Activated B cell treated with CpG ODN at 0.5 μM for 24 hours (primary cell): ENCODE measurements around the gene CRACDL. TPM values are rescaled to one million over a fixed set of nuclear protein-coding genes. Genes with fewer than 3 reads are reported as not detected.

Source experiments
- ATAC-seq: fragments of 200-7000 bp; cut with Tn5 transposase; one replicate; pipeline ENCODE4 v1.10.0; 2021; ENCODE audit warnings: low read depth, mild to moderate bottlenecking, moderate library complexity
- CTCF ChIA-PET: fragments of 350-600 bp; sonication (Branson Sonifier 250); formaldehyde crosslinking; loops from one replicate; lab custom pipeline; 2021; ENCODE audit warnings: antibody characterized with exemption; lab: Charles Lee
- POLR2A ChIA-PET: fragments of 350-600 bp; sonication (Branson Sonifier 250); formaldehyde crosslinking; loops from one replicate; lab custom pipeline; 2021; ENCODE audit warnings: antibody characterized with exemption; lab: Charles Lee
- DNase-seq: peaks from one replicate; pipeline ENCODE4 v3.0.0; 2022
- H3K27ac Mint-ChIP-seq: one replicate; pipeline ENCODE4 v1.8.0; 2020; ENCODE audit warnings: mixed read lengths
- H3K27me3 Mint-ChIP-seq: one replicate; pipeline ENCODE4 v1.8.0; 2021; ENCODE audit warnings: mixed read lengths
- H3K36me3 Mint-ChIP-seq: one replicate; pipeline ENCODE4 v1.8.0; 2021; ENCODE audit warnings: low read depth, mixed read lengths
- H3K4me1 Mint-ChIP-seq: one replicate; pipeline ENCODE4 v1.8.0; 2021; ENCODE audit warnings: mixed read lengths
- H3K4me3 Mint-ChIP-seq: one replicate; pipeline ENCODE4 v1.8.0; 2020; ENCODE audit warnings: mild to moderate bottlenecking, mixed read lengths
- H3K9me3 Mint-ChIP-seq: one replicate; pipeline ENCODE4 v1.8.0; 2020; ENCODE audit warnings: mixed read lengths
- CTCF ChIP-seq: fragments of 200-600 bp; IDR thresholded peaks from one replicate; pipeline ENCODE4 v1.8.0; 2022; ENCODE audit warnings: antibody characterized with exemption, mild to moderate bottlenecking
- intact Hi-C: fragments of 100-400 bp; cut with micrococcal nuclease; formaldehyde crosslinking; loops from one replicate; pipeline ENCODE4 v1.15.1; 2024
- total RNA-seq: library from RNA; stranded (reverse); gene quantifications from 2 replicates; pipeline ENCODE4 v1.2.3, GENCODE V29; 2022

The CRACDL gene
- total RNA-seq, 1 donor from 2014 or later: not detected

- TF ChIP-seq CTCF: no peak
- ChIA-PET CTCF (no interaction called here), POLR2A (no interaction called here)
- no peak overlapping the region for H3K27ac Mint-ChIP-seq
- intact Hi-C loops: no loop called here
- peaks cover 22% of the 10 kb centered on the region for H3K27me3 Mint-ChIP-seq
- peaks cover 15% of the 10 kb centered on the region for H3K4me1 Mint-ChIP-seq
- no peak for DNase-seq
- no peaks in the 10 kb centered on the region for H3K9me3 Mint-ChIP-seq
- no peaks in the 10 kb centered on the region for H3K36me3 Mint-ChIP-seq
- no peak for ATAC-seq
- no peak overlapping the region for H3K4me3 Mint-ChIP-seq
These were observed 25.5 kb downstream of the CRACDL start for GRCh38 chr2:98910349-98911125.

GRCh38 chr2:98909317-98910211 lies 26.5 kb downstream of the CRACDL start:
- H3K27ac Mint-ChIP-seq: no peak overlapping the region
- ChIA-PET POLR2A (no interaction called here), CTCF (no interaction called here)
- H3K27me3 Mint-ChIP-seq: peaks cover 22% of the 10 kb centered on the region
- no peak overlapping the region for H3K4me3 Mint-ChIP-seq
- intact Hi-C loops: no loop called here
- ATAC-seq (no peak), DNase-seq (no peak)
- H3K36me3 Mint-ChIP-seq: no peaks in the 10 kb centered on the region
- H3K4me1 Mint-ChIP-seq: peaks cover 15% of the 10 kb centered on the region
- no peak for TF ChIP-seq CTCF
- no peaks in the 10 kb centered on the region for H3K9me3 Mint-ChIP-seq

- ChIA-PET POLR2A (no interaction called here), CTCF (no interaction called here)
- Mint-ChIP-seq H3K27ac (no peak overlapping the region), H3K36me3 (no peaks in the 10 kb centered on the region), H3K27me3 (peaks cover 22% of the 10 kb centered on the region), H3K4me3 (no peak overlapping the region), H3K4me1 (peaks cover 15% of the 10 kb centered on the region), H3K9me3 (no peaks in the 10 kb centered on the region)
- DNase-seq: no peak
- peak; percentile 25 for ATAC-seq
- TF ChIP-seq CTCF: no peak
- intact Hi-C loops: no loop called here
These were observed 27.1 kb downstream of the CRACDL start for GRCh38 chr2:98908931-98909316.

- H3K9me3 Mint-ChIP-seq: no peaks in the 10 kb centered on the region
- ChIA-PET POLR2A (no interaction called here), CTCF (no interaction called here)
- peaks cover 19% of the 10 kb centered on the region for H3K27me3 Mint-ChIP-seq
- TF ChIP-seq CTCF: no peak
- DNase-seq (no peak), ATAC-seq (no peak)
- H3K4me3 Mint-ChIP-seq: no peak overlapping the region
- H3K27ac Mint-ChIP-seq: no peak overlapping the region
- no peaks in the 10 kb centered on the region for H3K36me3 Mint-ChIP-seq
- intact Hi-C loops: no loop called here
- H3K4me1 Mint-ChIP-seq: peaks cover 15% of the 10 kb centered on the region
These were observed 27.8 kb downstream of the CRACDL start for GRCh38 chr2:98907966-98908905.
